C4-2B (cell line): ENCODE measurements around the gene NFYB.

ENCODE experiments used
- ZFX ChIP-seq: fragments of 450-650 bp; IDR thresholded peaks from 2 replicates; pipeline ENCODE4 v1.6.1; 2017
- TF ChIP-seq, protein P1 (sequence below): fragments of 450-650 bp; conservative IDR thresholded peaks from 2 replicates; pipeline ENCODE4 v1.5.1; 2017; ENCODE audit warnings: mild to moderate bottlenecking

DNA sequence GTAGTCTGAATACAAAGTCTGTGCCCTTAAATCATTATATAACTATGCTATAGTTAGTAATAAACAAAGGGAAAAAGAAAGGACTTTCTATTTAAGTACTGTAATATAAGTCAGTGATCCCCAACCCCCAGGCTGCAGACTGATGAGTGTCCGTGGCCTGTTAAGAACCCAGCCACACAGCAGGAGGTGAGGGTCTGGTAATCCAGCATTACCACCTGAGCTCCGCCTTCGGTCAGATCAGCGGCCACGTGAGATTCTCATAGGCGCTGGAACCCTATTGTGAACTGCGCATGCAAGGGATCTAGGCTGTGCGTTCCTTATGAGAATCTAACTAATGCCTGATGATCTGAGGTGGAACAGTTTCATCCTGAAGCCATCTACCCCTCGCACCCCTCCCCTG lies 15.7 kb downstream of the NFYB start:
- TF ChIP-seq, protein P1, sequence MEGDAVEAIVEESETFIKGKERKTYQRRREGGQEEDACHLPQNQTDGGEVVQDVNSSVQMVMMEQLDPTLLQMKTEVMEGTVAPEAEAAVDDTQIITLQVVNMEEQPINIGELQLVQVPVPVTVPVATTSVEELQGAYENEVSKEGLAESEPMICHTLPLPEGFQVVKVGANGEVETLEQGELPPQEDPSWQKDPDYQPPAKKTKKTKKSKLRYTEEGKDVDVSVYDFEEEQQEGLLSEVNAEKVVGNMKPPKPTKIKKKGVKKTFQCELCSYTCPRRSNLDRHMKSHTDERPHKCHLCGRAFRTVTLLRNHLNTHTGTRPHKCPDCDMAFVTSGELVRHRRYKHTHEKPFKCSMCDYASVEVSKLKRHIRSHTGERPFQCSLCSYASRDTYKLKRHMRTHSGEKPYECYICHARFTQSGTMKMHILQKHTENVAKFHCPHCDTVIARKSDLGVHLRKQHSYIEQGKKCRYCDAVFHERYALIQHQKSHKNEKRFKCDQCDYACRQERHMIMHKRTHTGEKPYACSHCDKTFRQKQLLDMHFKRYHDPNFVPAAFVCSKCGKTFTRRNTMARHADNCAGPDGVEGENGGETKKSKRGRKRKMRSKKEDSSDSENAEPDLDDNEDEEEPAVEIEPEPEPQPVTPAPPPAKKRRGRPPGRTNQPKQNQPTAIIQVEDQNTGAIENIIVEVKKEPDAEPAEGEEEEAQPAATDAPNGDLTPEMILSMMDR: no peak
- TF ChIP-seq ZFX: no peak
